CD4-positive, alpha-beta memory T cell (primary cell): ENCODE data around the gene PPP4R4. TPM values are rescaled to one million over a fixed set of nuclear protein-coding genes. Genes with fewer than 3 reads are reported as not detected.

Source experiments
- CTCF ChIA-PET: fragments of 350-600 bp; sonication (Branson Sonifier 250); formaldehyde crosslinking; loops from one replicate; lab custom pipeline; 2021; ENCODE audit warnings: inconsistent platforms; ENCODE audit not compliant: partially characterized antibody; lab: Charles Lee
- POLR2A ChIA-PET: fragments of 350-600 bp; sonication (Branson Sonifier 250); formaldehyde crosslinking; loops from one replicate; lab custom pipeline; 2021; ENCODE audit not compliant: partially characterized antibody; lab: Charles Lee
- DNase-seq, 5 donors: peaks; one replicate each; pipeline versions ENCODE4 v3.0.0 to v3.0.0-alpha.2; 2020 to 2022; ENCODE audit warnings: mixed read lengths in 1 of 5
- H3K27ac ChIP-seq: one replicate; pipeline ENCODE4 v1.7.0; 2013; ENCODE audit warnings: low read depth, low read length
- H3K27me3 ChIP-seq: 2 replicates; pipeline ENCODE4 v1.7.0; 2013; ENCODE audit warnings: mild to moderate bottlenecking, low read length, moderate library complexity; ENCODE audit not compliant: insufficient read depth
- H3K36me3 ChIP-seq: 2 replicates; pipeline ENCODE4 v1.7.0; 2013; ENCODE audit warnings: mild to moderate bottlenecking, low read length, moderate library complexity; ENCODE audit not compliant: insufficient read depth
- H3K4me1 ChIP-seq: 2 replicates; pipeline ENCODE4 v1.7.0; 2013; ENCODE audit warnings: mild to moderate bottlenecking, low read length, moderate library complexity; ENCODE audit not compliant: insufficient read depth
- H3K4me3 ChIP-seq, 2 donors: one replicate each; pipeline ENCODE4 v1.7.0; 2013; ENCODE audit warnings: low read length in 2 of 2, mild to moderate bottlenecking in 1 of 2
- H3K9me3 ChIP-seq, 2 donors: one replicate each; pipeline ENCODE4 v1.7.0; 2013; ENCODE audit warnings: low read length in 2 of 2, control low read depth in 1 of 2; ENCODE audit not compliant: control insufficient read depth in 1 of 2
- H3K27ac Mint-ChIP-seq, 7 donors: one replicate each; pipeline ENCODE4 v1.8.0; 2020 to 2021; ENCODE audit warnings: mixed read lengths in 7 of 7, mild to moderate bottlenecking in 6 of 7, inconsistent platforms in 3 of 7, moderate library complexity in 3 of 7
- H3K27me3 Mint-ChIP-seq, 2 donors: one replicate each; pipeline ENCODE4 v1.8.0; 2020 to 2021; ENCODE audit warnings: mixed read lengths in 2 of 2
- H3K36me3 Mint-ChIP-seq, 2 donors: one replicate each; pipeline ENCODE4 v1.8.0; 2020 to 2021; ENCODE audit warnings: mixed read lengths in 2 of 2, inconsistent platforms in 1 of 2, mild to moderate bottlenecking in 1 of 2
- H3K4me1 Mint-ChIP-seq, 4 donors: one replicate each; pipeline ENCODE4 v1.8.0; 2020 to 2021; ENCODE audit warnings: mixed read lengths in 4 of 4, mild to moderate bottlenecking in 1 of 4
- H3K4me3 Mint-ChIP-seq, 8 donors: one replicate each; pipeline ENCODE4 v1.8.0; 2020 to 2021; ENCODE audit warnings: mixed read lengths in 8 of 8, mild to moderate bottlenecking in 7 of 8, moderate library complexity in 6 of 8, inconsistent platforms in 3 of 8
- H3K9me3 Mint-ChIP-seq, 8 donors: one replicate each; pipeline ENCODE4 v1.8.0; 2020 to 2021; ENCODE audit warnings: mixed read lengths in 8 of 8, mild to moderate bottlenecking in 5 of 8, inconsistent platforms in 3 of 8, moderate library complexity in 1 of 8
- intact Hi-C: fragments of 100-400 bp; cut with micrococcal nuclease; formaldehyde crosslinking; loops from one replicate; pipeline ENCODE4 v1.15.1; 2023
- polyA plus RNA-seq, 2 donors: library from polyadenylated mRNA; unstranded; fragments of 300-500 nt; fragmentation: Illumina TruSeq; gene quantifications; one replicate each; pipeline ENCODE4 v1.2.3, GENCODE V29; 2021
- total RNA-seq, 2 experiments: library from RNA; stranded (reverse); gene quantifications; one replicate each; pipeline ENCODE4 v1.2.3, GENCODE V29; 2021

The PPP4R4 gene
- total and polyA plus RNA-seq, 4 experiments from 2014 or later: 0.38 to 7.3 (median 3.8) TPM

GRCh38 chr14:94157197-94157596, 16.9 kb upstream of the PPP4R4 start:
- no peaks in the 10 kb centered on the region for H3K27me3 ChIP-seq
- Mint-ChIP-seq H3K4me3 (no peak overlapping the region), H3K27ac (peak overlapping the region in 2 of 7 donors; percentile 29 to 81), H3K27me3 (peaks cover 2 to 6% of the 10 kb centered on the region in 2 donors), H3K9me3 (peaks cover 0 to under 1% (median 0%) of the 10 kb centered on the region in 8 donors), H3K36me3 (no peaks in the 10 kb centered on the region), H3K4me1 (peaks cover 31 to 59% (median 49%) of the 10 kb centered on the region in 4 donors)
- ChIA-PET CTCF (interaction anchor here (1.7 to 4.2 kb wide), 5 partner anchors 12 to 121 kb away, joined by 5 to 23 read pairs (median 15); no protein-coding TSS in a partner anchor), POLR2A (interaction anchor here (1.9 to 2.6 kb wide), 3 partner anchors 11 to 131 kb away, joined by 4 to 35 read pairs (median 6); partner anchors contain the start of gene PPP4R4)
- no peak overlapping the region for H3K4me3 ChIP-seq
- no peak overlapping the region for H3K27ac ChIP-seq
- no peaks in the 10 kb centered on the region for H3K36me3 ChIP-seq
- DNase-seq: no peak
- peaks cover 50% of the 10 kb centered on the region for H3K4me1 ChIP-seq
- H3K9me3 ChIP-seq: no peaks in the 10 kb centered on the region
- intact Hi-C loops: no loop called here

- no peak overlapping the region for H3K4me3 ChIP-seq
- POLR2A ChIA-PET: interaction anchor here (0.9 to 2.6 kb wide), 9 partner anchors 12 to 187 kb away, joined by 3 to 35 read pairs (median 4); partner anchors contain the start of gene PPP4R4
These were observed 15.8 kb upstream of the PPP4R4 start for GRCh38 chr14:94158239-94158883.

GRCh38 chr14:94161058-94161457, 13.1 kb upstream of the PPP4R4 start:
- no peak for DNase-seq
- no peak overlapping the region for H3K27ac ChIP-seq
- peak overlapping the region in 6 of 8 donors; percentile 11 to 79 (median 69) for H3K4me3 Mint-ChIP-seq

More at GRCh38 chr14:94158239-94158883, 15.8 kb upstream of the PPP4R4 start:
- peak; percentile 47 to 69 (median 64) for DNase-seq
- Histone ChIP-seq H3K4me1 (peaks cover 59% of the 10 kb centered on the region), H3K27ac (no peak overlapping the region), H3K27me3 (no peaks in the 10 kb centered on the region), H3K9me3 (no peaks in the 10 kb centered on the region), H3K36me3 (no peaks in the 10 kb centered on the region)
- Mint-ChIP-seq H3K9me3 (no peaks in the 10 kb centered on the region), H3K27me3 (peaks cover 0 to 4% of the 10 kb centered on the region in 2 donors), H3K27ac (peak overlapping the region; percentile 27 to 93 (median 80)), H3K4me1 (peaks cover 32 to 70% (median 56%) of the 10 kb centered on the region in 4 donors), H3K4me3 (peak overlapping the region; percentile 37 to 82 (median 70)), H3K36me3 (no peaks in the 10 kb centered on the region)
- CTCF ChIA-PET: interaction anchor here (0.7 to 4.2 kb wide), 9 partner anchors 10 to 123 kb away, joined by 3 to 23 read pairs (median 5); no protein-coding TSS in a partner anchor
- intact Hi-C loops: loop anchor here (1.0 kb wide), 2 partner anchors 16 to 22 kb away; partner anchors contain the start of gene PPP4R4

GRCh38 chr14:94161981-94162380, 12.1 kb upstream of the PPP4R4 start:
- H3K27ac ChIP-seq: no peak overlapping the region
- ChIA-PET POLR2A (interaction anchor here (0.8 to 2.7 kb wide), 9 partner anchors 9 to 150 kb away, joined by 3 to 13 read pairs (median 4); partner anchors contain the start of gene PPP4R4), CTCF (interaction anchor here (0.7 to 2.8 kb wide), 7 partner anchors 8 to 191 kb away, joined by 3 to 13 read pairs (median 3); no protein-coding TSS in a partner anchor)
- no peak for DNase-seq
- Mint-ChIP-seq H3K9me3 (no peaks in the 10 kb centered on the region), H3K27ac (peak overlapping the region; percentile 9 to 89 (median 81)), H3K27me3 (no peaks in the 10 kb centered on the region), H3K4me3 (peak overlapping the region in 6 of 8 donors; percentile 9 to 57 (median 20)), H3K4me1 (peaks cover 40 to 90% (median 68%) of the 10 kb centered on the region in 4 donors), H3K36me3 (peaks cover 0 to 2% of the 10 kb centered on the region in 2 donors)
- no peak overlapping the region for H3K4me3 ChIP-seq
- peaks cover 74% of the 10 kb centered on the region for H3K4me1 ChIP-seq
- no peaks in the 10 kb centered on the region for H3K27me3 ChIP-seq
- intact Hi-C loops: no loop called here
- no peaks in the 10 kb centered on the region for H3K36me3 ChIP-seq
- no peaks in the 10 kb centered on the region for H3K9me3 ChIP-seq

More at GRCh38 chr14:94161058-94161457, 13.1 kb upstream of the PPP4R4 start:
- no peaks in the 10 kb centered on the region for H3K36me3 ChIP-seq
- peaks cover 76% of the 10 kb centered on the region for H3K4me1 ChIP-seq
- Mint-ChIP-seq H3K9me3 (no peaks in the 10 kb centered on the region), H3K36me3 (no peaks in the 10 kb centered on the region), H3K4me1 (peaks cover 40 to 92% (median 70%) of the 10 kb centered on the region in 4 donors), H3K27me3 (no peaks in the 10 kb centered on the region), H3K27ac (peak overlapping the region; percentile 7 to 90 (median 63))
- H3K27me3 ChIP-seq: no peaks in the 10 kb centered on the region
- intact Hi-C loops: no loop called here
- H3K9me3 ChIP-seq: no peaks in the 10 kb centered on the region
- no peak overlapping the region for H3K4me3 ChIP-seq
- POLR2A ChIA-PET: interaction anchor here (0.8 to 2.7 kb wide), 7 partner anchors 9 to 135 kb away, joined by 3 to 13 read pairs (median 4); partner anchors contain the start of gene PPP4R4
- CTCF ChIA-PET: interaction anchor here (0.6 to 4.2 kb wide), 7 partner anchors 9 to 31 kb away, joined by 3 to 15 read pairs (median 4); no protein-coding TSS in a partner anchor

- CTCF ChIA-PET: interaction anchor here (0.7 to 2.8 kb wide), 7 partner anchors 8 to 192 kb away, joined by 3 to 13 read pairs (median 3); no protein-coding TSS in a partner anchor
- Histone ChIP-seq H3K9me3 (no peaks in the 10 kb centered on the region), H3K27ac (no peak overlapping the region), H3K4me1 (peaks cover 70% of the 10 kb centered on the region), H3K27me3 (no peaks in the 10 kb centered on the region), H3K36me3 (no peaks in the 10 kb centered on the region), H3K4me3 (no peak overlapping the region)
- POLR2A ChIA-PET: interaction anchor here (1.0 to 2.7 kb wide), 8 partner anchors 11 to 151 kb away, joined by 3 to 13 read pairs (median 4); partner anchors contain the start of gene PPP4R4
- H3K27ac Mint-ChIP-seq: peak overlapping the region in 6 of 7 donors; percentile 9 to 89 (median 82)
- H3K4me3 Mint-ChIP-seq: peak overlapping the region in 4 of 8 donors; percentile 14 to 57 (median 30)
- no peaks in the 10 kb centered on the region for H3K27me3 Mint-ChIP-seq
- intact Hi-C loops: no loop called here
- DNase-seq: no peak
- H3K9me3 Mint-ChIP-seq: no peaks in the 10 kb centered on the region
- peaks cover 0 to 3% of the 10 kb centered on the region in 2 donors for H3K36me3 Mint-ChIP-seq
- peaks cover 40 to 85% (median 65%) of the 10 kb centered on the region in 4 donors for H3K4me1 Mint-ChIP-seq
These were observed 11.7 kb upstream of the PPP4R4 start for GRCh38 chr14:94162466-94162865.

- Histone ChIP-seq H3K4me1 (peaks cover 56% of the 10 kb centered on the region), H3K4me3 (no peak overlapping the region), H3K27ac (no peak overlapping the region), H3K9me3 (no peaks in the 10 kb centered on the region), H3K27me3 (no peaks in the 10 kb centered on the region), H3K36me3 (no peaks in the 10 kb centered on the region)
- POLR2A ChIA-PET: interaction anchor here (2.3 kb wide), 1 partner anchor 9 kb away, joined by 8 read pairs; no protein-coding TSS in a partner anchor
- no peaks in the 10 kb centered on the region for H3K27me3 Mint-ChIP-seq
- peak overlapping the region in 1 of 8 donors; percentile 20 for H3K4me3 Mint-ChIP-seq
- no peak for DNase-seq
- CTCF ChIA-PET: interaction anchor here (0.7 to 2.8 kb wide), 4 partner anchors 17 to 32 kb away, joined by 3 to 13 read pairs (median 8); no protein-coding TSS in a partner anchor
- H3K27ac Mint-ChIP-seq: peak overlapping the region in 6 of 7 donors; percentile 31 to 80 (median 55)
- H3K9me3 Mint-ChIP-seq: no peaks in the 10 kb centered on the region
- H3K4me1 Mint-ChIP-seq: peaks cover 31 to 72% (median 51%) of the 10 kb centered on the region in 4 donors
- intact Hi-C loops: no loop called here
- H3K36me3 Mint-ChIP-seq: peaks cover 0 to 3% of the 10 kb centered on the region in 2 donors
These were observed 10.3 kb upstream of the PPP4R4 start for GRCh38 chr14:94163796-94164195.
